Calu3 (cell line): ENCODE data around the gene CCNYL1. TPM values are rescaled to one million over a fixed set of nuclear protein-coding genes. Genes with fewer than 3 reads are reported as not detected.

Experiments used
- BruUV-seq: library from RNA; stranded (reverse); fragments of 400-500 nt; replicated peaks from 2 replicates; lab custom pipeline; 2021; lab: Mats Ljungman, UMichigan
- CTCF ChIA-PET: fragments of 300-600 bp; sonication (Branson Sonifier 250); formaldehyde crosslinking; loops from one replicate; lab custom pipeline; 2022; ENCODE audit warnings: antibody characterized with exemption; lab: Charles Lee
- DNase-seq: peaks from one replicate; pipeline ENCODE4 v3.0.0; 2022
- H3K27ac Mint-ChIP-seq: one replicate; pipeline ENCODE4 v1.8.0; 2022; ENCODE audit warnings: mixed read lengths; ENCODE audit not compliant: unreplicated experiment
- H3K27me3 Mint-ChIP-seq: one replicate; pipeline ENCODE4 v1.8.0; 2022; ENCODE audit warnings: mixed read lengths; ENCODE audit not compliant: unreplicated experiment
- H3K36me3 Mint-ChIP-seq: one replicate; pipeline ENCODE4 v1.8.0; 2022; ENCODE audit warnings: mild to moderate bottlenecking, moderate library complexity, mixed read lengths; ENCODE audit not compliant: insufficient read depth, unreplicated experiment
- H3K4me1 Mint-ChIP-seq: one replicate; pipeline ENCODE4 v1.8.0; 2022; ENCODE audit warnings: mild to moderate bottlenecking, low read depth, mixed read lengths; ENCODE audit not compliant: unreplicated experiment
- H3K4me3 Mint-ChIP-seq: one replicate; pipeline ENCODE4 v1.8.0; 2022; ENCODE audit warnings: mild to moderate bottlenecking, low read depth, moderate library complexity, mixed read lengths; ENCODE audit not compliant: unreplicated experiment
- H3K9me3 Mint-ChIP-seq: one replicate; pipeline ENCODE4 v1.8.0; 2022; ENCODE audit warnings: low read depth, mixed read lengths; ENCODE audit not compliant: unreplicated experiment
- CTCF ChIP-seq: fragments of 200-600 bp; IDR thresholded peaks from one replicate; pipeline ENCODE4 v1.8.0; 2022; ENCODE audit warnings: antibody characterized with exemption; ENCODE audit not compliant: unreplicated experiment
- intact Hi-C: fragments of 100-400 bp; cut with micrococcal nuclease; formaldehyde crosslinking; loops from one replicate; pipeline ENCODE4 v1.10.0; 2022; ENCODE audit not compliant: unreplicated experiment
- total RNA-seq: library from RNA; stranded (reverse); gene quantifications from 2 replicates; pipeline ENCODE4 v1.2.3, GENCODE V29; 2022

Gene CCNYL1
- total RNA-seq, 1 experiment from 2014 or later = 13.7 TPM

DNA sequence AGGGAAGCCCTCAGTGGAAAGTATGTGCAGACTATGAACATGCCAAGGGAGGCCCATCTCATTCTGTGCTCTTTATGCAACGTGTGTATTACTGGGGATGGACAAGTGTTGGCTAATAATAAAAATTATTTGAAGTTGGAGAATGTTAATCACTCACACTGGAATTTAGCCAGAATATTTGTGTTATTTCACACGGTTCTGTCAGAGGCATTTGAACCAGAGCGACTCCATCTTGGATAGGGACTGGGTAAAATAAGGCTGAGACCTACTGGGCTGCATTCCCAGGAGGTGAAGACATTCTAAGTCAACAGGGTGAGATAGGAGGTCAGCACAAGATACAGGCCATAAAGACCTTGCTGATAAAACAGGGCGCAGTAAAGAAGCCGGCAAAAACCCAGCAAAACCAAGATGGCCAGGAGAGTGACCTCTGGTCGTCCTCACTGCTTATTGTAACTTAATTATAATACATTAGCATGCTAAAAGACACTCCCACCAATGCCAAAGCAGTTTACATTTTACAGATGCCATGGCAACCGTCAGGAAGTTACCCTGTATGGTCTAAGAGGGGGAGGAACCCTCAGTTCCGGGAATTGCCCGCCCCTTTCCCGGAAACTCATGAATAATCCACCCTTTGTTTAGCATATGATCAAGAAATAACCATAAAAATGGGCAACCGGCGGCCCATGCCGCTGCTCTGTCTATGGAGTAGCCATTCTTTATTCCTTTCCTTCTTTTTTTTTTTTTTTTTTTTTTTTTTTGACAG lies 60.8 kb downstream of the CCNYL1 start:
- H3K27me3 Mint-ChIP-seq = no peaks in the 10 kb centered on the region
- TF ChIP-seq CTCF = no peak
- no peak overlapping the region for H3K4me3 Mint-ChIP-seq
- CTCF ChIA-PET = interaction anchor here (0.6 to 0.7 kb wide), 2 partner anchors 25 to 133 kb away, joined by 3 to 6 read pairs; no protein-coding TSS in a partner anchor
- peaks cover 36% of the 10 kb centered on the region for H3K36me3 Mint-ChIP-seq
- H3K9me3 Mint-ChIP-seq = no peaks in the 10 kb centered on the region
- no peak for DNase-seq
- H3K4me1 Mint-ChIP-seq = peaks cover 13% of the 10 kb centered on the region
- BruUV-seq = no TSS peak
- no peak overlapping the region for H3K27ac Mint-ChIP-seq
- intact Hi-C loops = no loop called here

GRCh38 chr2:207772844-207773205 lies 61.4 kb downstream of the CCNYL1 start:
- Mint-ChIP-seq H3K27ac (no peak overlapping the region), H3K36me3 (peaks cover 30% of the 10 kb centered on the region)

GRCh38 chr2:207775473-207775872 lies 64.0 kb downstream of the CCNYL1 start:
- no peak overlapping the region for H3K27ac Mint-ChIP-seq
- CTCF ChIA-PET = no interaction called here
- no peak overlapping the region for H3K4me3 Mint-ChIP-seq
- no TSS peak for BruUV-seq
- no peak for TF ChIP-seq CTCF
- no peak for DNase-seq
- H3K4me1 Mint-ChIP-seq = peaks cover 9% of the 10 kb centered on the region
- H3K36me3 Mint-ChIP-seq = peaks cover 7% of the 10 kb centered on the region
- intact Hi-C loops = no loop called here
- no peaks in the 10 kb centered on the region for H3K9me3 Mint-ChIP-seq
- H3K27me3 Mint-ChIP-seq = no peaks in the 10 kb centered on the region

More at GRCh38 chr2:207772844-207773205, 61.4 kb downstream of the CCNYL1 start:
- TF ChIP-seq CTCF = no peak
- CTCF ChIA-PET = interaction anchor here (0.6 to 0.7 kb wide), 2 partner anchors 24 to 133 kb away, joined by 3 to 6 read pairs; no protein-coding TSS in a partner anchor
- no TSS peak for BruUV-seq
- no peaks in the 10 kb centered on the region for H3K27me3 Mint-ChIP-seq
- no peaks in the 10 kb centered on the region for H3K9me3 Mint-ChIP-seq
- no peak overlapping the region for H3K4me3 Mint-ChIP-seq
- peaks cover 8% of the 10 kb centered on the region for H3K4me1 Mint-ChIP-seq
- intact Hi-C loops = no loop called here
- no peak for DNase-seq

DNA sequence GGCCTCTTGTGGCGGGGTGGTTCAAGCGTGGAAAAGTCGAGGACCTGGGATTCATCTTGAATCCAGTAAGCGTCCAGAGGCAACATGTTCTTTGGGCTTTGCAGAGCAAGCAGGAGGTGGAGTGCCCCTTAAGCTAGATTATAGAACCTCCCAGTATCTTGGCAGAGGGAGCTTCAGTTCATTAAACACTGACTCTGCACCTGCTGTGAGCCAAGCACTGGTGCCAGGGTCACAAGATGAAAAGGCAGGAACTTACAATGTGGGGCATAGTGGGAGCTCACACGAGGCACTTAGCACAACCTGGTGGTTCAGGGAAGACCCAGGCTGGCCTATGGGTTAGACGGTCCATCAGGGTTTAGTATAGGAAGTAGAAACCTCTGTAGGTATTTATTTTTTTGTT lies 65.7 kb downstream of the CCNYL1 start:
- peaks cover 15% of the 10 kb centered on the region for H3K4me1 Mint-ChIP-seq
- CTCF ChIA-PET = no interaction called here
- H3K36me3 Mint-ChIP-seq = no peaks in the 10 kb centered on the region
- no peaks in the 10 kb centered on the region for H3K27me3 Mint-ChIP-seq
- no peaks in the 10 kb centered on the region for H3K9me3 Mint-ChIP-seq
- H3K27ac Mint-ChIP-seq = no peak overlapping the region
- intact Hi-C loops = no loop called here
- no peak for TF ChIP-seq CTCF
- H3K4me3 Mint-ChIP-seq = no peak overlapping the region
- no peak for DNase-seq
- no TSS peak for BruUV-seq
